GM18907 (cell line): ENCODE data around the gene AP2A2.
"Not testable (repeated sequence)": the region's sequence is repeated elsewhere in the genome, so short reads cannot be mapped to it uniquely, and the experiment has no call there.

Experiments
- ATAC-seq: cut with Tn5 transposase; IDR thresholded peaks from one replicate; pipeline ENCODE4 v1.9.1; 2021; ENCODE audit warnings: mild to moderate bottlenecking, moderate library complexity; ENCODE audit not compliant: unreplicated experiment

Gene AP2A2

DNA sequence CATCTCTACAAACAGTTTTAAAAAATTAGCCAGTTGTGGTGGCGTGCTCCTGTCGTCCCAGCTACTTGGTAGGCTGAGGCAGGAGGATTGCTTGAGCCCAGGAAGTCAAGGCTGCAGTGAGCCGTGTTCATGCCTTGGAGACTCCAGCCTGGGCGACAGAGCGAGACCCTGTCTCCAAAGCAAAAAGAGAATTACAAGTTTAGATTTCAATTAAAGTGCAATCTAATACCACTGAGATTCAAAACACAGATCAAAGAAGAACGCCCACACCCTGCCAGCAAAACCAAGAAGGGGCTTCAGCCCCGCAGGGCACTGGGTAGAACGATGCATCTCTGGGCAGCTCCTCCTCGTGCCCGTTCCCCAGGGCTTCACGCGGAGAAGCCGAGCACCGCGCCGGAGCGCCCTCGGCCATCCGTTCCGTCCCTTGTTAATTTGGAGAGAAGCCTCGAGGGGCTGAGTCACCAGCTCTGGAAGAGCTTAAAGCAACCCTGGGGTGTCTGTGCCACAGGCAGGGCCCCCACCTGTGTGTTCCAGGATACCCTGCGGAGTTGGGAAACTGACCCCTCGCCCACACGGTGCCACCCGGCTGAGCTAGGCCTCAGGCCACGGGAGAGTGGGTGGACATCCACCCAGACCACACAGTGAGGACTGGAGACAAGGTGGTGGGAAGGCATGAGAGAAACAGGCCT lies 47.0 kb downstream of the AP2A2 start:
- no peak for ATAC-seq

DNA sequence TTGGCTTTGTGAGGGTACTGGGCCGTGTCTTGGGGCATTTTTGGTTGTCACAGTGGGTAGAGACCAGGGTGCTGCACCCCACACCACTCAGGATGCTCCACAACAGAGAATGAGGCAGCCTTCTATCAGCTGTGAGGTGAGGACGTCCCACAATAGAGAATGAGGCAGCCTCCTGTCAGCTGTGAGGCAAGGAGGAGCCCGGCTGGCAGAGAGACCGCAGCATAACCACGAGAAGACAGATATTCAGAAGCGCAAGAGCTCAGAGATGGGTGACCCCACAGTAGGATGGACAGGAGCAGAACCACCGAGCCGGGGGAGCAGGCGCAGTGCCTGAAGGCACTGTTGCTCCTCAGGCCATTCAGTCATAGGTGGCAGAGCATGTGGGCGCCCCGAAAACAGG lies 47.6 kb downstream of the AP2A2 start:
- ATAC-seq: no peak

- ATAC-seq: not testable (repeated sequence)
Observed at GRCh38 chr11:975376-975775, 49.7 kb downstream of the AP2A2 start.

DNA sequence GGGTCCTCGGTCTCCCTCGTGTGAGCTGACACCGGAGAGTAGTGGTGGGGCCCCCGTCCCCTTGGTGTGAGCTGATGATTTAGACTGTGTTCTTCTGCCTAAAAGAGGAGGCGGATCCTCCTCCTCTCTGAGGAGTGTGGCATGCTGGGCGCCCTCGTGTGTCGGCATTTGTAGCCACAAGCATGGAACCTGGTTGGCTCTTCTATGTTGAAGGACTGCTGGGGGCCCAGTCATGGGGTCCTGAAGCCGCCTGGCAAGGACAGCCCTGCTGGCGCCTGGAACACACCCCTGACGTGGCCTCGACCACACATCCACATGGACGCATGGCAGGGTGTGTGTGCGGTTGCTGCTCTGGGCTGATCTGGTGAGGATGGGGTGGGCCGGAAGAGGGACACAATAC lies 50.2 kb downstream of the AP2A2 start:
- ATAC-seq: no peak

GRCh38 chr11:976431-977160 lies 50.9 kb downstream of the AP2A2 start:
- no peak for ATAC-seq

DNA sequence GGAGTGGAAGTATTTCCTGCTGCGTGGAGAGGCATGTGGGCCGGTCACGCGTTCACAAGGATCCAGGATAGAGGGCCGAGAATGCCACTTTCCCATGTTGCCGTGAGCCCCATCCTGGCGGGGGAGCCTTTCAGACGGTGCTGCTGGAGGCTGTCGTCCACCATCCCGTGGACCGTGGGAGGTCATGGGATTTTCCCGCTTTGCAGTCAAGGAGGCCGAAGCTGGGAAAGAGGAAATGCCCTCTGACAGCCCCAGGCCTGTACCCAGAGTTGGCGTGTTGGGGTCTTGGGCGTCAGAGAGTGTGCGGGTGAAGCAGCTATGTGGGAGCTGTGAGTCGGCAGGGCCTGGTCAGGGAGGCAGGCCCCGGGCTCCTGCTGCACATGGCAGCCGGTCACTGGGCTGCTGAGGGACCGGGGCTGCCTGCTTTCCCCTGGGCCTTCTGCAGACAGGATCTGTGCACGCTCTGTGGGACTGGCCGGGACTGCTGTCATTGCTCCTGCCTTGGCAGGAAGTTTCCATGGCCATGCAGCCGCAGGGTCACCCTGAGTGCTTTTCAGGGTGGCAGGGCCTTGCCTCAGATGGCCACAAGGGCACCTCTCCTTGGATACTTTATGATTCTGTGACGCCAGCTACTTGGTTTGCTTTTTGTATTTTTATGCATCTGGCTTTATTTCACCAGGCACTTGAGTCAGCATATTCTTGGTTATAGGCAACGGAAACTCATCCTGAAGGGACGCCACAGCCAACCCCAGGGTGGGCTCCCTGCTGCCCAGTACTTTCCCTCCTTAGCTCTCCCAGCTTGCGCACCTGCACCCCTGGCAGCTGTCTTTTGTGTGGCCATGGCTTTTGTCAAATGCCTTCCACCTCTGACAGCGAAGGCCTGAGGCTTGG lies 52.4 kb downstream of the AP2A2 start:
- ATAC-seq: no peak

DNA sequence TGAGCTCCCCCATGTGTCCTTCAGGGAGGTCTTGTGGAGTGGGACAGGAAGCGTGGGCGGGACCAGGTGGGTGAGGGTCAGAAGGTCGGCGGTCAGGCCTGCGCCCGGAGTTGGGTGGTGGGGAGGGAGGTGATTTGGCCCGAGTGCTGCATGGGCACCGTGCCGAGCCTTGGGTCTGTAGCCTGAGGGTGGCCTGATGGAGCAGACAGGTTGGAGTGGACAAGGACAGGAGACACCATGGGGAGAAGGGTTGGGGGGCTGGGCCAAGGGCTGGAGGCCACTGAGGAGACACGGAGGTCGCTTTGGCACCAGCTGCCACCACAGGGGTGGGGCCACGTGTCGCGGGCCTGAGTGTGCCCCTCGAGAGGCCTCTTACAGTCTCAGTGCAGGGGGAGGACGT lies 53.1 kb downstream of the AP2A2 start:
- ATAC-seq: no peak

DNA sequence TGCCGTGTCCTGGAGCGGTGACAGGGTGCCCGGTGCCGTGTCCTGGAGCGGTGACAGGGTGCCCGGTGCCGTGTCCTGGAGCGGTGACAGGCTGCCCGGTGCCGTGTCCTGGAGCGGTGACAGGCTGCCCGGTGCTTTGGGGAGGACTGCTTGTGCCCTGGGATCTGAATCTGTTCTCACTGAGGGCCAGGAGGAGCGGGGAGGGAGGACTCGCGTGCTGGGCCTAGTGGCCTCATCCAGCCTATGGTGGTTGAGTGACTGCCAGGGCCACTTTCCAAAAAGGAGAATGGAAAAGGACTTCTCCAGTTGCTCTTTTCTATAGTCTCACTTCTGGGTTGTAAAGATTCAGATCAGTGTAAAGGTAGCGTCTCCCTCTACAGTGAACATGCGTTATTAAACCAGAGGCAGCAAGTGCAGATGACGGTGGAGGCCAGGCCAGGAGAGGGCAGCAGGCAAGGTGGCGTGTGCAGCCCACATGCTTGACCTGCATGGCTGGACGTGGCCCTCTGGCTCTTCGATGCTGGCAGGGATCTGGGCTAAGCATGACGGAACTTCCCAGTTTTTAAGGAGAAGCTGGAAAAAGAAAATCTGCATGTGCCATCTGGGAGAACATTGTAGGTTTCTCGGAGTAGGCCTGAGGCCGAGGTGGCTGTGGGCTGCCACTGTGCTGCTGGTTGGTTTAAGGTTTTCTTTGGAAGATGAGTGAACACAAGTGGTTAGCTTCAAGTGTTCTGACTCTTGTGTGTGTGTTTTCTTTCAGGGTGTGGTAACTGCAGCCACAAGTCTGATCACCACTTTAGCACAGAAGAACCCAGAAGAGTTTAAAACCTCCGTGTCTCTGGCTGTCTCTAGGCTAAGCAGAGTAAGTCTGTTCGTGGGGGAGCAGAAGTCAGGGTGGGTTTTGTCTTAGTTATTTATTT lies 55.0 kb downstream of the AP2A2 start:
- ATAC-seq: no peak

- ATAC-seq: no peak
Observed at GRCh38 chr11:981764-982163, 56.1 kb downstream of the AP2A2 start.

GRCh38 chr11:984546-984945 lies 58.9 kb downstream of the AP2A2 start:
- no peak for ATAC-seq

GRCh38 chr11:985406-985805 lies 59.7 kb downstream of the AP2A2 start:
- no peak for ATAC-seq

DNA sequence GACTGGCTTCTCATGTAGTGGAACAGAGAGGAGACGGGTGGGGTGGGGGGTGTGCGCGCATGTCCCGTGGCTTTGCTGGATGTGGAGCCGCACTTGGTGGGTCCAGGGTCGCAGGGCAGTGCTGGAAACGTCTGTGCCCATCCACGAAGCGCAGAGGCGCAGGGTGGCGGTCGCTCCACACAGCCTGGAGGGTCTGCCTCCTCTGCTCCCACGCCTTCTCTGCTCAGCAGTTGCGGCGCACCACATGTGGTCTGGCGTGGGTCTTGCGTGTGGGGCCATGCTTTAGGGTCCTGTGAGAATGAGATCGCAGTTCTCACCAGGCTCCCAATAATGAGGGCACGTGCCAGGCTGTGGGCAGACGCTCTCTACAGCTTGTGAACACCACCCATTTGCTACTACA lies 60.2 kb downstream of the AP2A2 start:
- no peak for ATAC-seq

DNA sequence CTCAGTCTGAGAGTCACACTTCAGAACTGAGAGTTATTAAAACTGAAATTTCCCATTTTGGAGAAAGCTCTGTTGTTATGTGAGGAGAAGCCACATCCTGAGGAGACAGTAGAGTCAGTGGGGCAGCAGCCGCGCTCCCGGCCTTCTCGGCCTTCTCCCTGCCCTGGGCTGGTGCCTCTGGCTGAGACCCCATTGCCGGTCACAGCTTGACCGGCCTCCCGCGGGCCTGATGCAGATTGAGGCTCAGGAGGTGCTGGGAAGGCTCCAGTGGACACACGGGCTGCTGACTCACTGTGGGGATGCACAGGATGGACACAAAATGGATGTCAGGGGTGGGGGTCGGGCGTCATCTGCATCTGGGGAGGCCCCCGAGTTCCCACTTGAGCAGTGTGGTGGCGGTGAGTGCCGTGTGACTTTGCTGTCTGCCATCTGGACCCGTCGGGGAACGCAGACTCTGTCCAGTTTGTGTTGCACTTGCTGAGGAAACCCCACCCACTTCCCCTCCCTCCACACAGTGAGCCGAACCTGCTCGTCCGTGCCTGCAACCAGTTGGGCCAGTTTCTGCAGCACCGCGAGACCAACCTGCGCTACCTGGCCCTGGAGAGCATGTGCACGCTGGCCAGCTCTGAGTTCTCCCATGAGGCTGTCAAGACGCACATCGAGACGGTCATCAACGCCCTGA lies 60.7 kb downstream of the AP2A2 start:
- ATAC-seq: no peak

DNA sequence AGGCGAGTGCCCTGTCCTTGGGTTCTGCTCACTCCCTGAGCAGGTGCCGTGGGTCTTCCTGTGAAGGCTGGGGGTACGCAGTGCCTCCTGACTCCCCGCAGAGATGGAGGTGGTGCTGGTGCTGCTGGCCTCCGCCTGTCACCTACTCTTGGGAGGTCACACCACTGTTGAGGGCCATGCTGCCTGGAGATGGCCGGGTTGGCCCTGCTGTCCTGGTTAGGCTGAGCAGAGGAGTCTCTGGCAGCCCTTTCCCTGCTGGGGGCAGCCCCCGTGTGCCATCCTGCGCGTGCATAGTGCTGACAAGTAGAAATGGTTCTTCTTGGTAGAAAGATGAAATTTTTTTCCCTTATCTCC lies 61.3 kb downstream of the AP2A2 start:
- no peak for ATAC-seq

- no peak for ATAC-seq
Observed at GRCh38 chr11:987671-988070, 62.0 kb downstream of the AP2A2 start.

- no peak for ATAC-seq
Observed at GRCh38 chr11:990101-990500, 64.4 kb downstream of the AP2A2 start.

DNA sequence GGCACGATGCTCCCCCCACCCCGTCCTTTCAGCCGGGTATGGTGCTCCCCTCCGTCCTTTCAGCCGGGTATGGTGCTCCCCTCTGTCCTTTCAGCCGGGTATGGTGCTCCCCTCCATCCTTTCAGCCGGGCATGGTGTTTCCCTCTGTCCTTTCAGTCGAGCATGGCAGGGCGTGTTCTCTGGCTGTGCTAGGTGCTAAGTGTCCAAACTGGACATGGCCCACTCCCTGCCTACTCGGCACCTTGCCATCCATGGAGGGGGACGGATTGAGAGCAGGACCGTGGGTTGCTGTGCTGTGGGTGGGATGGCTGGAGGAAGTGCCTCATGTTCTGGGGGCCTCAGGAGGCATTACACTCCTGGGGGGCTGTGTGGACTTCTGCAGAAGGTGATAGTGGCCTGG lies 65.4 kb downstream of the AP2A2 start:
- no peak for ATAC-seq

- no peak for ATAC-seq
Observed at GRCh38 chr11:991711-992307, 66.1 kb downstream of the AP2A2 start.

DNA sequence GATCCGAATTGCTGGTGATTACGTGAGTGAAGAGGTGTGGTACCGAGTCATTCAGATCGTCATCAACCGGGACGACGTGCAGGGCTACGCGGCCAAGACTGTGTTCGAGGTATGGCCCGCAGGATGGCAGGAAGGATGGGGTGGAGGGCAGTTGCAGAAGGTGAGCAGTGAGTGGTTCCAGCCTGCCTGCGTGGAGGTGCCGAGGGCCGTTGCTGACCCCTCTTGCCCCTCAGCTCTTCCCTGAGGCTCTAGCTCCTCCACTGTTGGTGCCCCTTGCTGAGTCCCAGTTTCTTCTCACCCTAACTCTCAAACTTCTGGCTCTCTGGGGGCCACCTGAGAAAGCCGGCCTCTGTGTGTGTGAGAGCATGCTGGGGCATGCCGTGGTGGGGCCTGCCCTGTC lies 66.9 kb downstream of the AP2A2 start:
- no peak for ATAC-seq
